GM23338 (cell line): ENCODE data around the gene ASPG. TPM values are rescaled to one million over a fixed set of nuclear protein-coding genes. Genes with fewer than 3 reads are reported as not detected.

ENCODE experiments used
- ATAC-seq: fragments of 200-7000 bp; cut with Tn5 transposase; 3 replicates; pipeline ENCODE4 v1.9.1; 2020
- DNase-seq: peaks from one replicate; pipeline ENCODE4 v3.0.0-alpha.2; 2015; ENCODE audit warnings: low spot score
- H2AFZ ChIP-seq: fragments of 200-600 bp; sonication (generic); 2 replicates; pipeline ENCODE4 v1.8.0; 2016; ENCODE audit warnings: antibody characterized with exemption, mild to moderate bottlenecking, moderate library complexity
- H3F3A ChIP-seq: fragments of 200-600 bp; sonication (generic); replicated peaks from 2 replicates; pipeline ENCODE4 v1.8.0; 2017; ENCODE audit warnings: antibody characterized with exemption, mixed run types, low read depth
- H3K27ac ChIP-seq: fragments of 200-600 bp; sonication (generic); 2 replicates; pipeline ENCODE4 v1.6.1; 2016; ENCODE audit warnings: low read depth
- H3K27me3 ChIP-seq: fragments of 200-600 bp; sonication (generic); 2 replicates; pipeline ENCODE4 v1.8.0; 2016; ENCODE audit warnings: mild to moderate bottlenecking, mixed run types, moderate library complexity; ENCODE audit not compliant: insufficient read depth
- H3K36me3 ChIP-seq: fragments of 200-600 bp; sonication (generic); 2 replicates; pipeline ENCODE4 v1.8.0; 2016; ENCODE audit warnings: mild to moderate bottlenecking; ENCODE audit not compliant: insufficient read depth
- H3K4me1 ChIP-seq: fragments of 200-600 bp; sonication (generic); 2 replicates; pipeline ENCODE4 v1.8.0; 2016; ENCODE audit warnings: mild to moderate bottlenecking, moderate library complexity; ENCODE audit not compliant: insufficient read depth
- H3K4me2 ChIP-seq: fragments of 200-600 bp; sonication (generic); 2 replicates; pipeline ENCODE4 v1.7.1; 2017; ENCODE audit warnings: mixed run types
- H3K4me3 ChIP-seq: fragments of 200-600 bp; sonication (generic); 2 replicates; pipeline ENCODE4 v1.6.1; 2016; ENCODE audit warnings: mixed run types
- H3K79me2 ChIP-seq: fragments of 200-600 bp; sonication (generic); replicated peaks from 2 replicates; pipeline ENCODE4 v1.8.0; 2017; ENCODE audit warnings: mild to moderate bottlenecking; ENCODE audit not compliant: insufficient read depth
- H3K9me2 ChIP-seq: fragments of 200-600 bp; sonication (generic); 2 replicates; pipeline ENCODE4 v1.8.0; 2017; ENCODE audit not compliant: insufficient read depth
- H4K20me1 ChIP-seq: fragments of 200-600 bp; sonication (generic); replicated peaks from 2 replicates; pipeline ENCODE4 v1.8.0; 2017; ENCODE audit warnings: mild to moderate bottlenecking; ENCODE audit not compliant: insufficient read depth
- H3K27ac Mint-ChIP-seq: 2 replicates; pipeline ENCODE4 v1.8.0; 2020; ENCODE audit warnings: inconsistent platforms, mild to moderate bottlenecking, moderate library complexity, mixed read lengths
- H3K27me3 Mint-ChIP-seq: 3 replicates; pipeline ENCODE4 v1.8.0; 2022; ENCODE audit warnings: low read depth, mild to moderate bottlenecking, moderate library complexity, mixed read lengths, inconsistent platforms; ENCODE audit not compliant: insufficient read depth, poor library complexity
- H3K36me3 Mint-ChIP-seq: 3 replicates; pipeline ENCODE4 v1.8.0; 2021; ENCODE audit warnings: low read depth, mild to moderate bottlenecking, inconsistent platforms, moderate library complexity, mixed read lengths
- H3K4me1 Mint-ChIP-seq: 3 replicates; pipeline ENCODE4 v1.8.0; 2020; ENCODE audit warnings: mild to moderate bottlenecking, inconsistent platforms, mixed read lengths
- H3K4me3 Mint-ChIP-seq: 3 replicates; pipeline ENCODE4 v1.8.0; 2021; ENCODE audit warnings: moderate library complexity, mild to moderate bottlenecking, inconsistent platforms, mixed read lengths
- H3K9me3 Mint-ChIP-seq: 3 replicates; pipeline ENCODE4 v1.8.0; 2020; ENCODE audit warnings: moderate library complexity, mild to moderate bottlenecking, inconsistent platforms, mixed read lengths
- CREB1 ChIP-seq: fragments of 250-450 bp; sonication (Bioruptor Pico); IDR thresholded peaks from 2 replicates; pipeline ENCODE4 v1.5.0; 2020; ENCODE audit warnings: low read depth, mild to moderate bottlenecking, moderate library complexity
- EZH2phosphoT487 ChIP-seq: fragments of 200-600 bp; sonication (generic); IDR thresholded peaks from one replicate; pipeline ENCODE4 v1.8.1; 2018; ENCODE audit warnings: antibody characterized with exemption; ENCODE audit not compliant: unreplicated experiment
- JUNB ChIP-seq: IDR thresholded peaks from one replicate; pipeline ENCODE4 v1.6.1; 2016; ENCODE audit warnings: antibody characterized with exemption; ENCODE audit not compliant: unreplicated experiment
- POLR2AphosphoS5 ChIP-seq: IDR thresholded peaks from 2 replicates; pipeline ENCODE4 v1.6.1; 2016; ENCODE audit warnings: antibody characterized with exemption, low read depth
- STAT1 ChIP-seq: IDR thresholded peaks from one replicate; pipeline ENCODE4 v1.6.1; 2016; ENCODE audit warnings: antibody characterized with exemption; ENCODE audit not compliant: unreplicated experiment
- ZNF114 ChIP-seq: fragments of 250-450 bp; sonication (Bioruptor Pico); IDR thresholded peaks from 2 replicates; pipeline ENCODE4 v1.5.0; 2020; ENCODE audit warnings: mild to moderate bottlenecking, moderate library complexity
- polyA plus RNA-seq: library from polyadenylated mRNA; unstranded; fragments of >200 nt; fragmentation: Nextera tagmentation; extraction: Ambion mirVana; gene quantifications from 2 replicates; pipeline ENCODE4 v1.2.1, GENCODE V29; 2016
- total RNA-seq: library from RNA; depleted of rRNA; stranded (reverse); fragments of >200 nt; shearing (Covaris generic); gene quantifications from 2 replicates; pipeline ENCODE4 v1.2.3, GENCODE V29; 2014
- TF ChIP-seq, protein P1 (sequence below): IDR thresholded peaks from 2 replicates; pipeline ENCODE4 v1.6.1; 2016; ENCODE audit warnings: antibody characterized with exemption
- TF ChIP-seq, protein P2 (sequence below), 2 experiments: fragments of 200-600 bp in 1 of 2; sonication (generic) in 1 of 2; conservative IDR thresholded peaks; 2 replicates each; pipeline versions ENCODE4 v1.5.1 to v1.6.1; 2016 to 2017; ENCODE audit warnings: antibody characterized with exemption in 2 of 2, low read depth in 2 of 2, mild to moderate bottlenecking in 2 of 2, moderate library complexity in 1 of 2

ASPG gene
- total and polyA plus RNA-seq, 2 experiments from 2014 or later: 0.61 to 6.2 TPM

DNA sequence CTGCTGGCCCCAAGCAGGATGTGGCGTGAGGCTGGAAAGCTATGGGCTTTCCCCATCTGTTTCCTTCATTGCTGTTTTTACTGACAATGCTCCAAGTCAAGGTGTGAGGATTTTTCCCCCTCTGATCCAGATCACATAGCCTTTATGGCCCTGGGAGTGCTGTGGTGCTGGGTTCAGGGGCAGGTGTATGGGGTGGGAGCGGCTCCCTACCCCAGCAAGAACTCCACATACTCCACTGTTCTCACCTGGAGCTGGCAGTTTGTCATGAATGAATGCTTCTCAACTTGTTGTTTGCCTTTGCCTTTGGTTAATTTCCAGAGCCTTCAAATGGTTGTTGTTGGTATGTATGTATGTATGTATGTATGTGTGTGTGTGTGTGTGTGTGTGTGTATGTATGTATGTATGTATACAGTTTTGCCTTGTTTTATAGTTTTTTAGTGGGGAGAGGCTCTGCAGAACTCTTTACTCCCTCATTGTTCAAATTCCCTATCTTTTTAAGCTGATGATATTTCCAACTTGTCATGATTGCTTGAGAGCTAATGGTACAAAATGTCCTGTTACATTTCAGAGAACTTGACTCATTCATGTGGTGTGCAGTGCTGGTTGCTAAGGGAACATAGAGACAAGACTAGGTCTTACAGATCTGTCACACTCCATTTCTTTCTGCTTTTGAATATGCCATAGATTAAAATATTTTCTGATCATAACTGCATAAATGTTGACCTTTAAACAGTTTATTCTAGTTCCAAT, 36.6 kb upstream of the ASPG start:
- H3K27me3 Mint-ChIP-seq: no peaks in the 10 kb centered on the region
- no peaks in the 10 kb centered on the region for H3K36me3 Mint-ChIP-seq
- no peaks in the 10 kb centered on the region for H3K36me3 ChIP-seq
- H2AFZ ChIP-seq: no peak overlapping the region
- no peaks in the 10 kb centered on the region for H3K9me2 ChIP-seq
- H3F3A ChIP-seq: no peaks in the 10 kb centered on the region
- ATAC-seq (no peak), DNase-seq (no peak)
- H3K4me1 ChIP-seq: no peaks in the 10 kb centered on the region
- H3K4me1 Mint-ChIP-seq: no peaks in the 10 kb centered on the region; the same call in 2 of the 3 replicates
- TF ChIP-seq JUNB: no peak
- no peak for TF ChIP-seq CREB1
- H4K20me1 ChIP-seq: no peaks in the 10 kb centered on the region
- no peak overlapping the region for H3K27ac ChIP-seq
- H3K4me3 ChIP-seq: no peak overlapping the region
- no peaks in the 10 kb centered on the region for H3K9me3 Mint-ChIP-seq
- no peak overlapping the region for H3K27ac Mint-ChIP-seq
- H3K4me2 ChIP-seq: no peak overlapping the region
- H3K79me2 ChIP-seq: no peaks in the 10 kb centered on the region
- no peak overlapping the region for H3K4me3 Mint-ChIP-seq
- H3K27me3 ChIP-seq: no peaks in the 10 kb centered on the region

DNA sequence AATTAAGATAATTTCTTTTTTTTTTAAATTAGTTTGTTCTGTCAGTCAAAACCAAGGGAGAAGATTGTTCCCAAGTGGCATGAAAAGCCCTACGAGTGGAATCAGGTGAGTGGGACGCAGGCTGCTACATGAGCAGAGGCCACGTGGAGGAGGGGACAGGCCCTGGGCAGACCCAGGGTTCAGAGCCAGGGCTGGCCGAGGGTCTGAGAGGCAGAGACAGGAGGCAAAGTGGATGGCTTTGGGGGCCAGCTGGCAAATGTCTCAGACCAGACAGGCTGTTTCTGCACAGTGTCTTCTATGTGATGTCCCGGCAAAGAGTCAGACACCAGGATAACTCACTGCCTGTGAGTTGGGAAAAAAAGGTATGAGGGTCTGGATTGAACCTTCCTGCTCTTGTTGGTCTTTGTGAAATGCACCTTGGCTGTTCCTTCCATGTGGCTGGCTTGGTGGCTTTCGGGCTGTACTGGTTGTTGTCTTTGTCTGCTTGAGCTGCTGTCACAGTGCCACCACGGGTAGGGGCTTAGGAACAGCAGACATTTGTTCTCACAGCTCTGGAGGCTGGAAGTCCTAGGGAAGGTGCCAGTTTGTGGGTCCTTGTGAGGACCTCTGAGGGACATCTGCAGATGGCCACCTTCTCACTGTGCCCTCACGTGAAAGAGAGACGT, 35.8 kb upstream of the ASPG start:
- H3K4me3 ChIP-seq: no peak overlapping the region
- H3K4me1 Mint-ChIP-seq: no peaks in the 10 kb centered on the region; the same call in 2 of the 3 replicates
- no peaks in the 10 kb centered on the region for H3K79me2 ChIP-seq
- no peak overlapping the region for H3K27ac ChIP-seq
- H3K4me2 ChIP-seq: no peak overlapping the region
- no peaks in the 10 kb centered on the region for H3K27me3 ChIP-seq
- H3K9me2 ChIP-seq: no peaks in the 10 kb centered on the region
- DNase-seq (no peak), ATAC-seq (no peak)
- no peak overlapping the region for H3K4me3 Mint-ChIP-seq
- no peaks in the 10 kb centered on the region for H4K20me1 ChIP-seq
- TF ChIP-seq EZH2phosphoT487: no peak
- TF ChIP-seq, protein P1, sequence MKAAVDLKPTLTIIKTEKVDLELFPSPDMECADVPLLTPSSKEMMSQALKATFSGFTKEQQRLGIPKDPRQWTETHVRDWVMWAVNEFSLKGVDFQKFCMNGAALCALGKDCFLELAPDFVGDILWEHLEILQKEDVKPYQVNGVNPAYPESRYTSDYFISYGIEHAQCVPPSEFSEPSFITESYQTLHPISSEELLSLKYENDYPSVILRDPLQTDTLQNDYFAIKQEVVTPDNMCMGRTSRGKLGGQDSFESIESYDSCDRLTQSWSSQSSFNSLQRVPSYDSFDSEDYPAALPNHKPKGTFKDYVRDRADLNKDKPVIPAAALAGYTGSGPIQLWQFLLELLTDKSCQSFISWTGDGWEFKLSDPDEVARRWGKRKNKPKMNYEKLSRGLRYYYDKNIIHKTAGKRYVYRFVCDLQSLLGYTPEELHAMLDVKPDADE: no peak
- TF ChIP-seq POLR2AphosphoS5: no peak
- TF ChIP-seq, protein P2, sequence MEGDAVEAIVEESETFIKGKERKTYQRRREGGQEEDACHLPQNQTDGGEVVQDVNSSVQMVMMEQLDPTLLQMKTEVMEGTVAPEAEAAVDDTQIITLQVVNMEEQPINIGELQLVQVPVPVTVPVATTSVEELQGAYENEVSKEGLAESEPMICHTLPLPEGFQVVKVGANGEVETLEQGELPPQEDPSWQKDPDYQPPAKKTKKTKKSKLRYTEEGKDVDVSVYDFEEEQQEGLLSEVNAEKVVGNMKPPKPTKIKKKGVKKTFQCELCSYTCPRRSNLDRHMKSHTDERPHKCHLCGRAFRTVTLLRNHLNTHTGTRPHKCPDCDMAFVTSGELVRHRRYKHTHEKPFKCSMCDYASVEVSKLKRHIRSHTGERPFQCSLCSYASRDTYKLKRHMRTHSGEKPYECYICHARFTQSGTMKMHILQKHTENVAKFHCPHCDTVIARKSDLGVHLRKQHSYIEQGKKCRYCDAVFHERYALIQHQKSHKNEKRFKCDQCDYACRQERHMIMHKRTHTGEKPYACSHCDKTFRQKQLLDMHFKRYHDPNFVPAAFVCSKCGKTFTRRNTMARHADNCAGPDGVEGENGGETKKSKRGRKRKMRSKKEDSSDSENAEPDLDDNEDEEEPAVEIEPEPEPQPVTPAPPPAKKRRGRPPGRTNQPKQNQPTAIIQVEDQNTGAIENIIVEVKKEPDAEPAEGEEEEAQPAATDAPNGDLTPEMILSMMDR (conservative IDR thresholded peaks at IDR 0.05; ENCODE audit: low read depth in 2 of 2): no peak
- no peak for TF ChIP-seq JUNB
- no peak for TF ChIP-seq STAT1
- TF ChIP-seq ZNF114 (CRISPR knock-in tag): no peak
- H2AFZ ChIP-seq: no peak overlapping the region
- no peaks in the 10 kb centered on the region for H3F3A ChIP-seq
- no peaks in the 10 kb centered on the region for H3K36me3 ChIP-seq
- H3K27ac Mint-ChIP-seq: no peak overlapping the region
- no peaks in the 10 kb centered on the region for H3K36me3 Mint-ChIP-seq
- no peaks in the 10 kb centered on the region for H3K27me3 Mint-ChIP-seq
- no peaks in the 10 kb centered on the region for H3K9me3 Mint-ChIP-seq
- H3K4me1 ChIP-seq: no peaks in the 10 kb centered on the region
